A549 (cell line): ENCODE data around the gene UNC13D. TPM values are rescaled to one million over a fixed set of nuclear protein-coding genes. Genes with fewer than 3 reads are reported as not detected.
A peak's percentile ranks its signal among the peaks of the same experiment; 100 is the strongest.
"Not testable (repeated sequence)": the region's sequence is repeated elsewhere in the genome, so short reads cannot be mapped to it uniquely, and the experiment has no call there.

Source experiments
- ATAC-seq, 2 experiments: fragments of 200-7000 bp in 1 of 2; fragments of >200 bp in 1 of 2; cut with Nextera tagmentation in 1 of 2; cut with Tn5 transposase in 1 of 2; 3 replicates each; pipeline versions ENCODE4 v1.8.0 to v1.9.1; 2018 to 2020; ENCODE audit warnings: mild to moderate bottlenecking in 1 of 2, moderate library complexity in 1 of 2
- CTCF ChIA-PET: fragments of 300-600 bp; sonication (Branson Sonifier 250); formaldehyde crosslinking; extraction: SDS; loops from one replicate; lab custom pipeline; 2021; ENCODE audit warnings: antibody characterized with exemption, inconsistent platforms; lab: Yijun Ruan, JAX
- POLR2A ChIA-PET: fragments of 350-600 bp; formaldehyde crosslinking; extraction: SDS; loops from one replicate; lab custom pipeline; 2021; ENCODE audit warnings: antibody characterized with exemption, inconsistent platforms; lab: Yijun Ruan, JAX
- DNase-seq, 2 experiments: peaks; one replicate each; pipeline versions ENCODE4 v3.0.0 to v3.0.0-alpha.2; 2011 to 2016; ENCODE audit warnings: low read depth in 1 of 2, low spot score in 1 of 2
- FAIRE-seq: peaks from 2 replicates; lab custom pipeline; 2011; peaks lifted over from hg19 to GRCh38; lab: Jason Lieb, UNC
- H3K27ac ChIP-seq, 2 experiments: fragments of >200 bp; sonication (Bioruptor Twin); formaldehyde crosslinking; 3 replicates each; pipeline ENCODE4 v1.5.1; 2016 to 2017
- H3K4me1 ChIP-seq: fragments of >200 bp; sonication (Bioruptor Twin); formaldehyde crosslinking; 3 replicates; pipeline ENCODE4 v1.6.1; 2016
- H3K4me2 ChIP-seq: fragments of >200 bp; sonication (Bioruptor Twin); formaldehyde crosslinking; 3 replicates; pipeline ENCODE4 v1.6.1; 2016
- H3K4me3 ChIP-seq: fragments of >200 bp; sonication (Bioruptor Twin); formaldehyde crosslinking; 3 replicates; pipeline ENCODE4 v1.5.1; 2016
- H3K9me3 ChIP-seq: fragments of >200 bp; sonication (Bioruptor Twin); formaldehyde crosslinking; 3 replicates; pipeline ENCODE4 v1.6.1; 2016
- BHLHE40 ChIP-seq: IDR thresholded peaks from 2 replicates; pipeline ENCODE4 v1.6.1; 2012; ENCODE audit warnings: low read depth, low read length, inconsistent platforms
- CHD4 ChIP-seq: fragments of 200-600 bp; sonication (generic); IDR thresholded peaks from 2 replicates; pipeline ENCODE4 v1.6.1; 2016; ENCODE audit warnings: antibody characterized with exemption, mild to moderate bottlenecking, borderline replicate concordance
- EHF ChIP-seq: fragments of 250-450 bp; sonication (Bioruptor Pico); IDR thresholded peaks from 2 replicates; pipeline ENCODE4 v1.5.0; 2020; ENCODE audit warnings: mild to moderate bottlenecking
- EHMT2 ChIP-seq: fragments of 200-600 bp; sonication (generic); IDR thresholded peaks from 2 replicates; pipeline ENCODE4 v1.6.1; 2016; ENCODE audit warnings: antibody characterized with exemption, low read depth, mild to moderate bottlenecking, moderate library complexity
- FOXS1 ChIP-seq: fragments of 250-450 bp; sonication (Bioruptor Pico); IDR thresholded peaks from 2 replicates; pipeline ENCODE4 v1.5.0; 2020; ENCODE audit warnings: mild to moderate bottlenecking, moderate library complexity
- HDAC2 ChIP-seq: fragments of 200-600 bp; sonication (generic); IDR thresholded peaks from 2 replicates; pipeline ENCODE4 v1.6.1; 2016
- JUN ChIP-seq, 2 experiments: fragments of >200 bp; sonication (Bioruptor Twin); formaldehyde crosslinking; IDR thresholded peaks; 2 replicates in 1 of 2; 3 replicates in 1 of 2; pipeline ENCODE4 v1.6.1; 2016 to 2017
- MAFK ChIP-seq: fragments of 450-650 bp; IDR thresholded peaks from 2 replicates; pipeline ENCODE4 v1.6.1; 2014; ENCODE audit not compliant: partially characterized antibody
- PHF8 ChIP-seq: fragments of 200-600 bp; sonication (generic); IDR thresholded peaks from 2 replicates; pipeline ENCODE4 v1.6.1; 2016; ENCODE audit warnings: low read depth, mild to moderate bottlenecking, antibody characterized with exemption, moderate library complexity, borderline replicate concordance
- RARB ChIP-seq: fragments of 250-450 bp; sonication (Bioruptor Pico); IDR thresholded peaks from 2 replicates; pipeline ENCODE4 v1.8.0; 2021; ENCODE audit warnings: mild to moderate bottlenecking, moderate library complexity
- RCOR1 ChIP-seq: fragments of 150-350 bp; IDR thresholded peaks from 2 replicates; pipeline ENCODE4 v1.6.1; 2014; ENCODE audit warnings: antibody characterized with exemption, low read length, low read depth
- SMC3 ChIP-seq: fragments of >200 bp; sonication (Bioruptor Twin); formaldehyde crosslinking; IDR thresholded peaks from 3 replicates; pipeline ENCODE4 v1.6.1; 2018; ENCODE audit warnings: inconsistent platforms
- ZNF302 ChIP-seq: fragments of 250-450 bp; sonication (Bioruptor Pico); IDR thresholded peaks from 2 replicates; pipeline ENCODE4 v1.9.0; 2021; ENCODE audit warnings: inconsistent platforms, mild to moderate bottlenecking, moderate library complexity
- WGBS: methylation state at CpG from one replicate; pipeline ENCODE4 v1.1.6; 2017; ENCODE audit errors: missing lambda C conversion rate; 5-methylcytosine and 5-hydroxymethylcytosine counted together
- polyA plus RNA-seq, 4 experiments: library from polyadenylated mRNA; depleted of rRNA in 3 of 4; stranded (reverse); fragments of >200 nt; fragmentation: RNase III in 1 of 4; extraction: RNeasy Plus Mini Kit Qiagen cat#74134 plus additional on column Dnase treatment in 1 of 4; gene quantifications; 2 replicates in 3 of 4; 3 replicates in 1 of 4; pipeline ENCODE4 v1.2.3, GENCODE V29; 2011 to 2017
- TF ChIP-seq, protein P1 (sequence below): fragments of 450-650 bp; IDR thresholded peaks from 2 replicates; pipeline ENCODE4 v1.6.1; 2014; ENCODE audit warnings: antibody characterized with exemption
- TF ChIP-seq, protein P2 (sequence below): fragments of 250-450 bp; sonication (Bioruptor Pico); IDR thresholded peaks from 2 replicates; pipeline ENCODE4 v1.5.0; 2020; ENCODE audit warnings: low read depth, mild to moderate bottlenecking, moderate library complexity
- TF ChIP-seq, protein P3 (sequence below): IDR thresholded peaks from 2 replicates; pipeline ENCODE4 v1.6.1; 2012; ENCODE audit warnings: low read depth, borderline replicate concordance

The UNC13D gene
- polyA plus RNA-seq, 2 of the 4 experiments (the other 2 are of a cell fraction), result 1.6 to 3.5 TPM

DNA sequence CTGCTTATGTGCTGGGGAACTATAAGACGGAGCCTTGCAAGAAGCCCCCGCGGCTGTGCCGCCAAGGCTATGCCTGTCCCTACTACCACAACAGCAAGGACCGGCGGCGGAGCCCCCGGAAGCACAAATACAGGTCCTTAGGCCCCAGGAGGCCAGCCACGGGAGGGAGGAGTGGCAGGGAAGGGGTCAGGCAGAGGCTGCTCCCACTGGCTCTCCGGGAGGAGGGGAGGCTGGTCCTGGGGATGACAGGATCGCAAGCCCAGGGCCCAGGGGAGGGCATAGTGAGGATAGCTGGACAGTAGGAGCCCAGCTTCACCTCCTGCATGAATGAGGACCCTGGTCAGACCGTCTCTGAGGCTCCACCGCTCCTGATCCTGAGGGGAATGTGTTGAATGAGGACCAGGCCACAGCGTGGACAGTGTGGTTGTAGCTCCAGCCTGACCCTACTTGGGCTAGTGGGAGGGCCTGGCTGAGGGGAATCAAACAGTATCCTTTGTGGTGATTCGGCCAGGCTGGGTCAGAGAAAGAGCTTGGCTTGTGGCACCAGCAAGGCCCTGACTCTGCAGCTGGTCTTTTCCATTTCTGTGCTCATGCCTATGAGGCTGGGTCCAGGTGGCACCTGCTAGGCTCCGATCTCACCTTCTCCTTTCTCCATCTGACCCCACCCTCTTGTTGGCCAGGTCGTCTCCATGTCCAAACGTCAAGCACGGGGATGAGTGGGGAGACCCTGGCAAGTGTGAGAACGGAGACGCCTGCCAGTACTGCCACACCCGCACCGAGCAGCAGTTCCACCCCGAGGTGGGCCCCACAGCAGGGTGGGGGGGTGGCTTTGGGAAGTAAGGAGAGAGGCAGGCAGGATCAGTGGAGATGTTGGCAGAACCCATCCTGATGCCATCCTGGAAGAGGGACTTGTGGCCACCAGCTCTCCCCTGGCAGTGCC lies 30.9 kb downstream of the UNC13D start:
- no peak for ATAC-seq
- Histone ChIP-seq H3K9me3 (no peaks in the 10 kb centered on the region), H3K4me1 (peaks cover 14% of the 10 kb centered on the region), H3K4me3 (no peak overlapping the region), H3K4me2 (no peak overlapping the region), H3K27ac (no peak overlapping the region)
- 94% methylated on average over 24 of the region's 24 CpGs for WGBS
- ChIA-PET POLR2A (interaction anchor here (0.6 to 2.2 kb wide), 4 partner anchors 9 to 40 kb away, joined by 4 to 25 read pairs (median 4); a partner anchor contains a TSS), CTCF (interaction anchor here (0.6 to 29.7 kb wide), 8 partner anchors 10 to 467 kb away, joined by 3 to 691 read pairs (median 4); partner anchors contain the start of genes UNC13D and WBP2)
- no peak for FAIRE-seq
- no peak for DNase-seq
- TF ChIP-seq BHLHE40 (no peak), PHF8 (no peak)
- TF ChIP-seq, all 56 proteins: peak for 0

DNA sequence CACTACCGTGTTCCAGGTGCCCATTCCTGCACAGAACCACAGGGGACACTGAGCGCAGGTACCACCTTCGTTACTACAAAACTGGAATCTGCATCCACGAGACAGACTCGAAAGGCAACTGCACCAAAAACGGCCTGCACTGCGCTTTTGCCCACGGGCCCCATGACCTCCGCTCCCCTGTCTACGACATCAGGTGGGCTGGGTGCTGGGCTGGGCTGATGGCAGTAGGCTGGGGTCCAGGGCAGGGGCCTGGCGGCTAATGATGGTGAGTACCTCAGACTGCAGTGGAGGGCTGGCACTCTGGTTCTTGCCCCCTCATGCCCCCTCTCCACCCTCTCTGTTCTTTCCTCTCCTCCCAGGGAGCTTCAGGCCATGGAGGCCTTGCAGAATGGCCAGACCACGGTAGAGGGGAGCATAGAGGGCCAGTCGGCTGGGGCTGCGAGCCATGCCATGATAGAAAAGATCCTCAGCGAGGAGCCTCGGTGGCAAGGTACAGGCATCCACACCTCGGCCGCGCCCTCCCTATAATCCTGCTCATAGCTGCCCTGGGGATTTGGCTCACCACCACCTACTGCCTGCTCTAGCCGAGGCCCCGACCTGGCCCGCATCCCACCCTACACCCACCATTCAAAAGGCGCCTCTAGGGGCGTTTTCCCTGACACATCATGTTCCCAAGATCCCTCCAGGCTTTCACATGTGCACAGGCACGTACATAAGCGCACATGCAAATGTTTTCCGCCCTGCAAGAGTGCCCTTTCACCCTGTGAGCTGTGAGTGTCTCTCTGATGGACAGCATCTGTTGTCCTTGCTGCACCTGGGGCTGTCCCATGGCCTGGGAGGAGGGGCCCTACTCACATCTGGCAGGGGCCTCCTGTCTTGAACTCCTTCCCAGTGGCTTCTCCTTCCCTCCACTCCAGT lies 31.8 kb downstream of the UNC13D start:
- POLR2A ChIA-PET, result interaction anchor here (0.6 to 1.2 kb wide), 2 partner anchors 8 to 32 kb away, joined by 4 to 5 read pairs; no protein-coding TSS in a partner anchor
- WGBS, result 87% methylated on average over 27 of the region's 27 CpGs
- CTCF ChIA-PET, result interaction anchor here (0.7 to 29.7 kb wide), 7 partner anchors 9 to 63 kb away, joined by 3 to 691 read pairs (median 5); partner anchors contain the start of genes UNC13D and WBP2
- Histone ChIP-seq H3K27ac (no peak overlapping the region), H3K4me1 (peaks cover 14% of the 10 kb centered on the region), H3K4me2 (no peak overlapping the region), H3K9me3 (no peaks in the 10 kb centered on the region), H3K4me3 (no peak overlapping the region)
- TF ChIP-seq RARB (CRISPR knock-in tag), result no peak
- TF ChIP-seq, protein P1, sequence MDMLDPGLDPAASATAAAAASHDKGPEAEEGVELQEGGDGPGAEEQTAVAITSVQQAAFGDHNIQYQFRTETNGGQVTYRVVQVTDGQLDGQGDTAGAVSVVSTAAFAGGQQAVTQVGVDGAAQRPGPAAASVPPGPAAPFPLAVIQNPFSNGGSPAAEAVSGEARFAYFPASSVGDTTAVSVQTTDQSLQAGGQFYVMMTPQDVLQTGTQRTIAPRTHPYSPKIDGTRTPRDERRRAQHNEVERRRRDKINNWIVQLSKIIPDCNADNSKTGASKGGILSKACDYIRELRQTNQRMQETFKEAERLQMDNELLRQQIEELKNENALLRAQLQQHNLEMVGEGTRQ, result no peak
- TF ChIP-seq, protein P2, sequence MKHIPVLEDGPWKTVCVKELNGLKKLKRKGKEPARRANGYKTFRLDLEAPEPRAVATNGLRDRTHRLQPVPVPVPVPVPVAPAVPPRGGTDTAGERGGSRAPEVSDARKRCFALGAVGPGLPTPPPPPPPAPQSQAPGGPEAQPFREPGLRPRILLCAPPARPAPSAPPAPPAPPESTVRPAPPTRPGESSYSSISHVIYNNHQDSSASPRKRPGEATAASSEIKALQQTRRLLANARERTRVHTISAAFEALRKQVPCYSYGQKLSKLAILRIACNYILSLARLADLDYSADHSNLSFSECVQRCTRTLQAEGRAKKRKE (CRISPR knock-in tag), result no peak
- no peak for TF ChIP-seq PHF8
- TF ChIP-seq SMC3, result no peak
- no peak for TF ChIP-seq CHD4
- TF ChIP-seq JUN (IDR thresholded peaks at IDR 0.05), result no peak
- TF ChIP-seq, protein P3, sequence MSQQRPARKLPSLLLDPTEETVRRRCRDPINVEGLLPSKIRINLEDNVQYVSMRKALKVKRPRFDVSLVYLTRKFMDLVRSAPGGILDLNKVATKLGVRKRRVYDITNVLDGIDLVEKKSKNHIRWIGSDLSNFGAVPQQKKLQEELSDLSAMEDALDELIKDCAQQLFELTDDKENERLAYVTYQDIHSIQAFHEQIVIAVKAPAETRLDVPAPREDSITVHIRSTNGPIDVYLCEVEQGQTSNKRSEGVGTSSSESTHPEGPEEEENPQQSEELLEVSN, result no peak
- TF ChIP-seq FOXS1 (CRISPR knock-in tag), result no peak
- TF ChIP-seq RCOR1, result no peak
- TF ChIP-seq HDAC2, result no peak
- TF ChIP-seq ZNF302 (CRISPR knock-in tag), result no peak
- no peak for TF ChIP-seq EHMT2
- no peak for DNase-seq
- FAIRE-seq, result no peak
- no peak for ATAC-seq

DNA sequence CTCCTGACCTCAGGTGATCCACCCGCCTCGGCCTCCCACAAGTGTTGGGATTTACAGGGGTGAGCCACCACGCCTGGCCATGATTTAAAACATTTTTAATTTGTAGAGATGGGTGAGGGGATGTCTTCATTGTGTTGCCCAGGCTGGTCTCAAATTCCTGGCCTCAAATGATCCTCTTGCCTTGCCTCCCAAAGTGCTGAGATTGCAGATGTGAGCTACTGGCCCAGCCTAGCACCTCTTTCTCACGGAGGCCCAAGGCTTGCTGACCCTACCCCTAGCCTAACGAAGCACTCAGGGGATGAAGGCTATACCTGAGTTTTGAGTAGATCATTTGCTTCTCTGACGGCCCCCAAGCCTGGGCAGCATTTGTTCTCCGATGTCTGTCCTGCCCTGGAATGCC lies 33.0 kb downstream of the UNC13D start:
- no peak for ATAC-seq
- Histone ChIP-seq H3K4me1 (peaks cover 14% of the 10 kb centered on the region), H3K4me2 (no peak overlapping the region), H3K27ac (no peak overlapping the region), H3K4me3 (no peak overlapping the region), H3K9me3 (no peaks in the 10 kb centered on the region)
- POLR2A ChIA-PET, result no interaction called here
- TF ChIP-seq MAFK (peak; percentile 69), EHF (CRISPR knock-in tag) (no peak)
- CTCF ChIA-PET, result interaction anchor here (0.6 to 2.8 kb wide), 5 partner anchors 8 to 61 kb away, joined by 3 to 13 read pairs (median 4); no protein-coding TSS in a partner anchor
- WGBS, result 88% methylated on average over 7 of the region's 7 CpGs
- no peak for DNase-seq
- no peak for FAIRE-seq

DNA sequence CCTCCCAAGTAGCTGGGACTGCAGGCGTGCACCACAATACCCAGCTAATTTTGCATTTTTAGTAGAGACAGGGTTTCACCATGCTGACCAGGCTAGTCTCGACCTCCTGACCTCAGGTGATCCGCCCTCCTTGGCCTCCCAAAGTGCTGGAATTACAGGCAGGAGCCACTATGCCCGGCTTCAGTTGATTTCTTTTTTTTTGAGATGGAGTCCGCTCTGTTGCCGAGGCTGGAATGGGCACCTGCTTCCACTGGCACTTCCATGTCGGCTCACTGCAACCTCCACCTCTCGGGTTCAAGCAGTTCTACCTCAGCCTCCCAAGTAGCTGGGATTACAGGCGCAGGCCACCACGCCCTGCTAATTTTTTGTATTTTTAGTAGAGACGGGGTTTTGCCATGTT lies 33.4 kb downstream of the UNC13D start:
- H3K4me2 ChIP-seq, POLR2A ChIA-PET, DNase-seq, H3K4me3 ChIP-seq, ATAC-seq, FAIRE-seq, H3K9me3 ChIP-seq, H3K27ac ChIP-seq: not testable (repeated sequence)
- CTCF ChIA-PET, result interaction anchor here (0.7 to 1.6 kb wide), 3 partner anchors 25 to 41 kb away, joined by 3 to 5 read pairs (median 3); no protein-coding TSS in a partner anchor
- 95% methylated on average over 11 of the region's 11 CpGs for WGBS
- H3K4me1 ChIP-seq, result peaks cover 14% of the 10 kb centered on the region
